SK-N-SH treated with all-trans-retinoic acid at 6 μM for 48 hours (cell line): ENCODE measurements around the gene ARSH.
"Not testable (repeated sequence)": the region's sequence is repeated elsewhere in the genome, so short reads cannot be mapped to it uniquely, and the experiment has no call there.

ENCODE experiments used
- ATAC-seq: fragments of 200-7000 bp; cut with Tn5 transposase; 3 replicates; pipeline ENCODE4 v1.9.1; 2020; ENCODE audit warnings: mild to moderate bottlenecking, moderate library complexity
- BACH2 ChIP-seq: fragments of 250-450 bp; sonication (Bioruptor Pico); IDR thresholded peaks from 2 replicates; pipeline ENCODE4 v1.9.0; 2021; ENCODE audit warnings: mild to moderate bottlenecking, borderline replicate concordance
- CREB5 ChIP-seq: fragments of 250-450 bp; sonication (Bioruptor Pico); IDR thresholded peaks from 2 replicates; pipeline ENCODE4 v1.5.1; 2020; ENCODE audit warnings: low read depth, mild to moderate bottlenecking, moderate library complexity
- CSDC2 ChIP-seq: fragments of 250-450 bp; sonication (Bioruptor Pico); IDR thresholded peaks from 2 replicates; pipeline ENCODE4 v1.5.0; 2020; ENCODE audit warnings: mild to moderate bottlenecking, moderate library complexity
- CSRNP3 ChIP-seq: fragments of 250-450 bp; sonication (Bioruptor Pico); IDR thresholded peaks from 2 replicates; pipeline ENCODE4 v1.5.1; 2021; ENCODE audit warnings: mild to moderate bottlenecking, moderate library complexity
- ESRRG ChIP-seq: fragments of 250-450 bp; sonication (Bioruptor Pico); IDR thresholded peaks from 2 replicates; pipeline ENCODE4 v1.6.1; 2021; ENCODE audit warnings: mild to moderate bottlenecking
- GLIS3 ChIP-seq: fragments of 250-450 bp; sonication (Bioruptor Pico); IDR thresholded peaks from 2 replicates; pipeline ENCODE4 v1.5.0; 2020; ENCODE audit warnings: mild to moderate bottlenecking, moderate library complexity
- ISL1 ChIP-seq: fragments of 250-450 bp; sonication (Bioruptor Pico); IDR thresholded peaks from 2 replicates; pipeline ENCODE4 v2.1.2; 2022; ENCODE audit warnings: mild to moderate bottlenecking, moderate library complexity
- PATZ1 ChIP-seq: fragments of 250-450 bp; sonication (Bioruptor Pico); IDR thresholded peaks from 2 replicates; pipeline ENCODE4 v1.8.0; 2020; ENCODE audit warnings: mild to moderate bottlenecking, moderate library complexity, borderline replicate concordance
- POU6F1 ChIP-seq: fragments of 250-450 bp; sonication (Bioruptor Pico); IDR thresholded peaks from 2 replicates; pipeline ENCODE4 v1.8.0; 2021; ENCODE audit warnings: low read depth, mild to moderate bottlenecking, moderate library complexity, borderline replicate concordance
- PPARA ChIP-seq: fragments of 250-450 bp; sonication (Bioruptor Pico); IDR thresholded peaks from 2 replicates; pipeline ENCODE4 v1.5.0; 2020; ENCODE audit warnings: mild to moderate bottlenecking, borderline replicate concordance
- TCF4 ChIP-seq: fragments of 250-450 bp; sonication (Bioruptor Pico); IDR thresholded peaks from 2 replicates; pipeline ENCODE4 v1.8.0; 2021; ENCODE audit warnings: mild to moderate bottlenecking, moderate library complexity, borderline replicate concordance
- ZC3H10 ChIP-seq: fragments of 250-450 bp; sonication (Bioruptor Pico); IDR thresholded peaks from 2 replicates; pipeline ENCODE4 v1.5.1; 2021; ENCODE audit warnings: mild to moderate bottlenecking, moderate library complexity
- ZFP3 ChIP-seq: fragments of 250-450 bp; sonication (Bioruptor Pico); IDR thresholded peaks from 2 replicates; pipeline ENCODE4 v1.5.0; 2020; ENCODE audit warnings: mild to moderate bottlenecking, moderate library complexity
- ZFP30 ChIP-seq: fragments of 450-650 bp; formaldehyde crosslinking; IDR thresholded peaks from 2 replicates; pipeline ENCODE4 v1.5.0; 2022; ENCODE audit warnings: mild to moderate bottlenecking, moderate library complexity
- ZNF565 ChIP-seq: fragments of 450-650 bp; formaldehyde crosslinking; conservative IDR thresholded peaks from 2 replicates; pipeline ENCODE4 v1.5.0; 2020; ENCODE audit warnings: low read depth, mild to moderate bottlenecking, moderate library complexity
- ZNF70 ChIP-seq: fragments of 450-650 bp; formaldehyde crosslinking; IDR thresholded peaks from 2 replicates; pipeline ENCODE4 v1.5.0; 2020; ENCODE audit warnings: mild to moderate bottlenecking, moderate library complexity
- ZNF8 ChIP-seq: fragments of 450-650 bp; formaldehyde crosslinking; IDR thresholded peaks from 2 replicates; pipeline ENCODE4 v1.5.0; 2020; ENCODE audit warnings: mild to moderate bottlenecking, moderate library complexity

The ARSH gene

GRCh38 chrX:3046253-3047240, 40.2 kb downstream of the ARSH start:
- ATAC-seq, result no peak; the same call in 2 of the 3 replicates
- TF ChIP-seq ISL1, result no peak
- TF ChIP-seq ZFP30 (CRISPR knock-in tag), result no peak
- no peak for TF ChIP-seq CSDC2 (CRISPR knock-in tag)
- TF ChIP-seq ZFP3 (CRISPR knock-in tag), result no peak

GRCh38 chrX:3050523-3051175, 44.3 kb downstream of the ARSH start:
- not testable (repeated sequence) for ATAC-seq

GRCh38 chrX:3052860-3053259, 46.5 kb downstream of the ARSH start:
- TF ChIP-seq ZNF70 (CRISPR knock-in tag), result no peak
- no peak for TF ChIP-seq CSRNP3 (CRISPR knock-in tag)
- TF ChIP-seq TCF4 (CRISPR knock-in tag), result no peak
- TF ChIP-seq ZNF8 (CRISPR knock-in tag), result no peak
- no peak for TF ChIP-seq GLIS3
- no peak for TF ChIP-seq ZFP30 (CRISPR knock-in tag)
- no peak for TF ChIP-seq CSDC2 (CRISPR knock-in tag)
- TF ChIP-seq, all 23 proteins: peak for 0
- ATAC-seq, result no peak

GRCh38 chrX:3066555-3066954, 60.2 kb downstream of the ARSH start:
- no peak for ATAC-seq
- TF ChIP-seq ZNF8 (CRISPR knock-in tag) (no peak), ZNF565 (no peak), POU6F1 (CRISPR knock-in tag) (no peak), PPARA (no peak), GLIS3 (no peak)

GRCh38 chrX:3075959-3076358, 69.6 kb downstream of the ARSH start:
- ATAC-seq, result no peak
- no peak for TF ChIP-seq ESRRG (CRISPR knock-in tag)
- no peak for TF ChIP-seq PATZ1 (CRISPR knock-in tag)
- no peak for TF ChIP-seq ZC3H10 (CRISPR knock-in tag)
- TF ChIP-seq BACH2 (CRISPR knock-in tag), result no peak
- TF ChIP-seq CREB5 (CRISPR knock-in tag), result no peak

GRCh38 chrX:3076416-3076991, 70.2 kb downstream of the ARSH start:
- no peak for TF ChIP-seq ZFP30 (CRISPR knock-in tag)
- TF ChIP-seq PATZ1 (CRISPR knock-in tag), result no peak
- no peak for TF ChIP-seq ZNF8 (CRISPR knock-in tag)
- no peak for ATAC-seq
